HepG2 (cell line): Measurements from ENCODE around the gene CTNNAL1. TPM values are rescaled to one million over a fixed set of nuclear protein-coding genes. Genes with fewer than 3 reads are reported as not detected.

Source experiments
- CBX5 ChIP-seq: sonication (generic); formaldehyde crosslinking; IDR thresholded peaks from 2 replicates; pipeline ENCODE4 v1.4.0; 2020; ENCODE audit warnings: missing genetic modification reagents, borderline replicate concordance
- FOSL1 ChIP-seq: sonication (generic); formaldehyde crosslinking; IDR thresholded peaks from 2 replicates; pipeline ENCODE4 v1.9.0; 2021; ENCODE audit warnings: missing genetic modification reagents, borderline replicate concordance
- GABPA ChIP-seq, 2 experiments: IDR thresholded peaks; 2 replicates each; pipeline ENCODE4 v1.6.1; 2011 to 2016; ENCODE audit warnings: low read depth in 2 of 2, low read length in 1 of 2, missing biosample characterization in 1 of 2, missing genetic modification characterization in 1 of 2
- HMG20A ChIP-seq: IDR thresholded peaks from 2 replicates; pipeline ENCODE4 v1.6.1; 2016; ENCODE audit warnings: borderline replicate concordance
- IKZF5 ChIP-seq: IDR thresholded peaks from 2 replicates; pipeline ENCODE4 v1.6.1; 2018; ENCODE audit warnings: missing genetic modification reagents, mild to moderate bottlenecking, missing compliant biosample characterization
- RXRA ChIP-seq: sonication (generic); formaldehyde crosslinking; IDR thresholded peaks from 2 replicates; pipeline ENCODE4 v1.5.1; 2020; ENCODE audit warnings: missing genetic modification reagents
- RXRB ChIP-seq: IDR thresholded peaks from 2 replicates; pipeline ENCODE4 v1.6.1; 2016; ENCODE audit warnings: borderline replicate concordance, missing genetic modification reagents, missing compliant biosample characterization
- SMAD1 ChIP-seq: sonication (generic); formaldehyde crosslinking; IDR thresholded peaks from 2 replicates; pipeline ENCODE4 v1.4.0; 2020; ENCODE audit warnings: missing genetic modification reagents, low read depth, mild to moderate bottlenecking, borderline replicate concordance
- TP53 ChIP-seq: sonication (generic); formaldehyde crosslinking; conservative IDR thresholded peaks from 2 replicates; pipeline ENCODE4 v1.4.0; 2020; ENCODE audit warnings: missing genetic modification reagents
- ZNF205 ChIP-seq: IDR thresholded peaks from 2 replicates; pipeline ENCODE4 v1.6.1; 2018; ENCODE audit warnings: missing biosample characterization, missing genetic modification reagents
- ZNF264 ChIP-seq: sonication (generic); formaldehyde crosslinking; IDR thresholded peaks from 2 replicates; pipeline ENCODE4 v1.4.0; 2020; ENCODE audit warnings: missing genetic modification reagents
- polyA plus RNA-seq, 8 experiments: library from polyadenylated mRNA; depleted of rRNA in 3 of 8; stranded (reverse) in 7 of 8; unstranded in 1 of 8; fragments of >200 nt; fragmentation: Illumina TruSeq in 4 of 8; extraction: Trizol in 4 of 8; gene quantifications; 2 replicates each; pipeline versions ENCODE4 v1.2.1 to v1.2.3, GENCODE V29; 2011 to 2016; ENCODE audit warnings: low read depth in 4 of 8, missing spikeins in 1 of 8, mixed read lengths in 1 of 8; ENCODE audit not compliant: insufficient read depth in 1 of 8
- total RNA-seq, 5 experiments: library from RNA; depleted of rRNA; stranded (reverse); fragments of >200 nt; fragmentation: Illumina TruSeq; extraction: Trizol; gene quantifications; 2 replicates each; pipeline ENCODE4 v1.2.3, GENCODE V29; 2016; ENCODE audit warnings: low read depth in 1 of 5
- TF ChIP-seq, protein P1 (sequence below): sonication (generic); formaldehyde crosslinking; IDR thresholded peaks from 2 replicates; pipeline ENCODE4 v1.8.0; 2022; ENCODE audit warnings: low read depth, missing genetic modification reagents
- TF ChIP-seq, protein P2 (sequence below), 2 experiments: sonication (generic) in 1 of 2; formaldehyde crosslinking in 1 of 2; IDR thresholded peaks; 2 replicates each; pipeline versions ENCODE4 v1.4.0 to v1.6.1; 2016 to 2020; ENCODE audit warnings: borderline replicate concordance in 1 of 2, low read depth in 1 of 2, mild to moderate bottlenecking in 1 of 2, missing genetic modification reagents in 1 of 2
- TF ChIP-seq, protein P3 (sequence below): sonication (generic); formaldehyde crosslinking; IDR thresholded peaks from 2 replicates; pipeline ENCODE4 v1.4.0; 2020; ENCODE audit warnings: missing genetic modification reagents

Gene CTNNAL1
- total and polyA plus RNA-seq, 2 of the 13 experiments (the other 11 are each of a cell fraction or from before 2014, with no cell fraction given), result 32.0 to 162 TPM

- TF ChIP-seq RXRB (peak; percentile 76), RXRA (CRISPR knock-in tag) (peak; percentile 55; the same call in 1 of the 2 replicates), CBX5 (CRISPR knock-in tag) (peak; percentile 27; the same call in 1 of the 2 replicates), SMAD1 (CRISPR knock-in tag) (no peak), GABPA (IDR thresholded peaks at IDR 0.05; ENCODE audit: low read depth, low read length) (no peak), GABPA (CRISPR knock-in tag; IDR thresholded peaks at IDR 0.05; ENCODE audit: low read depth) (no peak), ZNF264 (CRISPR knock-in tag) (no peak), IKZF5 (CRISPR knock-in tag) (peak; percentile 18; the same call in 1 of the 2 replicates), ZNF205 (peak; percentile 97), TP53 (CRISPR knock-in tag) (no peak), FOSL1 (CRISPR knock-in tag) (no peak), HMG20A (CRISPR knock-in tag) (peak; percentile 79; the same call in 1 of the 2 replicates)
- TF ChIP-seq, protein P1, sequence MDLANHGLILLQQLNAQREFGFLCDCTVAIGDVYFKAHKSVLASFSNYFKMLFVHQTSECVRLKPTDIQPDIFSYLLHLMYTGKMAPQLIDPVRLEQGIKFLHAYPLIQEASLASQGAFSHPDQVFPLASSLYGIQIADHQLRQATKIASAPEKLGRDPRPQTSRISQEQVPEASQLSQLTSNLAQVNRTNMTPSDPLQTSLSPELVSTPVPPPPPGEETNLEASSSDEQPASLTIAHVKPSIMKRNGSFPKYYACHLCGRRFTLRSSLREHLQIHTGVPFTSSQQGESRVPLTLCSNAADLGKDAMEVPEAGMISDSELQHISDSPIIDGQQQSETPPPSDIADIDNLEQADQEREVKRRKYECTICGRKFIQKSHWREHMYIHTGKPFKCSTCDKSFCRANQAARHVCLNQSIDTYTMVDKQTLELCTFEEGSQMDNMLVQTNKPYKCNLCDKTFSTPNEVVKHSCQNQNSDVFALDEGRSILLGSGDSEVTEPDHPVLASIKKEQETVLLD, result no peak
- TF ChIP-seq, protein P2, sequence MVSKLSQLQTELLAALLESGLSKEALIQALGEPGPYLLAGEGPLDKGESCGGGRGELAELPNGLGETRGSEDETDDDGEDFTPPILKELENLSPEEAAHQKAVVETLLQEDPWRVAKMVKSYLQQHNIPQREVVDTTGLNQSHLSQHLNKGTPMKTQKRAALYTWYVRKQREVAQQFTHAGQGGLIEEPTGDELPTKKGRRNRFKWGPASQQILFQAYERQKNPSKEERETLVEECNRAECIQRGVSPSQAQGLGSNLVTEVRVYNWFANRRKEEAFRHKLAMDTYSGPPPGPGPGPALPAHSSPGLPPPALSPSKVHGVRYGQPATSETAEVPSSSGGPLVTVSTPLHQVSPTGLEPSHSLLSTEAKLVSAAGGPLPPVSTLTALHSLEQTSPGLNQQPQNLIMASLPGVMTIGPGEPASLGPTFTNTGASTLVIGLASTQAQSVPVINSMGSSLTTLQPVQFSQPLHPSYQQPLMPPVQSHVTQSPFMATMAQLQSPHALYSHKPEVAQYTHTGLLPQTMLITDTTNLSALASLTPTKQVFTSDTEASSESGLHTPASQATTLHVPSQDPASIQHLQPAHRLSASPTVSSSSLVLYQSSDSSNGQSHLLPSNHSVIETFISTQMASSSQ (IDR thresholded peaks at IDR 0.05; ENCODE audit: low read depth), result no peak
- TF ChIP-seq, protein P2 (CRISPR knock-in tag; IDR thresholded peaks at IDR 0.05; ENCODE audit: borderline replicate concordance), result 0 out of 2 replicates have a peak, but pooled peaks have one; percentile 18
- TF ChIP-seq, protein P3, sequence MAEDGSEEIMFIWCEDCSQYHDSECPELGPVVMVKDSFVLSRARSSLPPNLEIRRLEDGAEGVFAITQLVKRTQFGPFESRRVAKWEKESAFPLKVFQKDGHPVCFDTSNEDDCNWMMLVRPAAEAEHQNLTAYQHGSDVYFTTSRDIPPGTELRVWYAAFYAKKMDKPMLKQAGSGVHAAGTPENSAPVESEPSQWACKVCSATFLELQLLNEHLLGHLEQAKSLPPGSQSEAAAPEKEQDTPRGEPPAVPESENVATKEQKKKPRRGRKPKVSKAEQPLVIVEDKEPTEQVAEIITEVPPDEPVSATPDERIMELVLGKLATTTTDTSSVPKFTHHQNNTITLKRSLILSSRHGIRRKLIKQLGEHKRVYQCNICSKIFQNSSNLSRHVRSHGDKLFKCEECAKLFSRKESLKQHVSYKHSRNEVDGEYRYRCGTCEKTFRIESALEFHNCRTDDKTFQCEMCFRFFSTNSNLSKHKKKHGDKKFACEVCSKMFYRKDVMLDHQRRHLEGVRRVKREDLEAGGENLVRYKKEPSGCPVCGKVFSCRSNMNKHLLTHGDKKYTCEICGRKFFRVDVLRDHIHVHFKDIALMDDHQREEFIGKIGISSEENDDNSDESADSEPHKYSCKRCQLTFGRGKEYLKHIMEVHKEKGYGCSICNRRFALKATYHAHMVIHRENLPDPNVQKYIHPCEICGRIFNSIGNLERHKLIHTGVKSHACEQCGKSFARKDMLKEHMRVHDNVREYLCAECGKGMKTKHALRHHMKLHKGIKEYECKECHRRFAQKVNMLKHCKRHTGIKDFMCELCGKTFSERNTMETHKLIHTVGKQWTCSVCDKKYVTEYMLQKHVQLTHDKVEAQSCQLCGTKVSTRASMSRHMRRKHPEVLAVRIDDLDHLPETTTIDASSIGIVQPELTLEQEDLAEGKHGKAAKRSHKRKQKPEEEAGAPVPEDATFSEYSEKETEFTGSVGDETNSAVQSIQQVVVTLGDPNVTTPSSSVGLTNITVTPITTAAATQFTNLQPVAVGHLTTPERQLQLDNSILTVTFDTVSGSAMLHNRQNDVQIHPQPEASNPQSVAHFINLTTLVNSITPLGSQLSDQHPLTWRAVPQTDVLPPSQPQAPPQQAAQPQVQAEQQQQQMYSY (CRISPR knock-in tag), result peak; percentile 89
These were observed 23.7 kb upstream of the CTNNAL1 start (continued) for GRCh38 chr9:109036744-109037680.
